ENCODE data around the gene GALE.

DNA sequence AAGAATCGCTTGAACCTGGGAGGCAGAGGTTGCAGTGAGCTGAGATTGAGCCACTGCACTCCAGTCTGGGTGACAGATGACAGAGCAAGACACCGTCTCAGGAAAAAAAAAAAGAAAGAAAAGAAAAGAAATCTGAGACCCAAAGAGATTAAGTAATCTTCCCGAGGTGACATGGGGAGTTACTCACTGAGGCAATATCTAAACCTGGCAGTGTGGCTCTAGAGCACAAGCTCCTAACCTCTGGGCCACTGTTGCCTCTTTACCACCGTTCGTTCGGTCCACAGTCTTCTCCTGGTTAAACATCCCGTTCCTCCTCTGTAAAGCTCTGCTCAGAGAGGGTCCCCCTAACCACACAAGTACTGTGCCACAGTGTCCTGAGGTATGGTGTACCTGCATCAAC is 23.2 kb upstream of the GALE start:
- TF ChIP-seq SPI1 (IDR thresholded peaks at IDR 0.05; ENCODE audit: low read depth, low read length) (no peak), POLR2AphosphoS5 (IDR thresholded peaks at IDR 0.05; ENCODE audit: low read depth, low read length) (no peak), TAF1 (IDR thresholded peaks at IDR 0.05; ENCODE audit: low read depth, low read length) (no peak)
